ENCODE results near the gene CTBP2. TPM values are rescaled to one million over a fixed set of nuclear protein-coding genes. Genes with fewer than 3 reads are reported as not detected.

CTBP2 gene
- total RNA-seq, 2 donors from 2014 or later: 1.2 TPM

DNA sequence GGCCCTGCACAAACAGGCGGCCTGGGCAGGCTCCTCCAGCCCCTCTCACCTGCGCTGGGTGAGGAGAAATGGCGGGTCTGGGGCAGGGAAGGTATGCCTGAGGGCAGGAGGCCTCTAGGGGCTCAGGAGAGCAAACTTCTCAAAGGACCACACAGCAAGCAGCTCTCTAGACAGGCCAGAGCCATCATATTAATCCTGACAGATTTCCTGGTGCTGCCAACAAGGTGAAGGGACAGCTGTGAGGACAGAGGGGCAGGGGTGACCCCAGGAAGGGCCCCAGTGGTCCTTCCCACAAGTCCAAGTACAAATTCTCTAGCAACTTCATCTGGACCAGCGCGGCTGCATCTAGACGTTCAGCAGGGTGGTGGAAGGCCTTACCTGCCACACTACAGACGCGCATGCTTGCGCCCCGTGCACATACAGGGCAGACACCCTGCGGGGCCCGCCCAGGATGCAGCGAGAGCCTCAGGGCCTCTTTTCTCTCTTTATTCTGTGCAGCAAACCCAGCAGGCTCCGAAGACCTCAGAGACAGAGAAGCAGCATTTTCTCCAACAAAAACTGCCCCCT lies 156.4 kb downstream of the CTBP2 start:
- no peak overlapping the region for H3K27ac Mint-ChIP-seq
- ATAC-seq (peak in 1 of 2 donors; percentile 5), DNase-seq (ENCODE audit: low spot score in 2 of 2) (no peak)
- H3K9me3 Mint-ChIP-seq: no peaks in the 10 kb centered on the region
- no peaks in the 10 kb centered on the region for H3K36me3 Mint-ChIP-seq

- peak in 1 of 2 donors; percentile 6 for ATAC-seq
- H3K36me3 Mint-ChIP-seq: no peaks in the 10 kb centered on the region
- H3K27ac Mint-ChIP-seq: no peak overlapping the region
- no peaks in the 10 kb centered on the region for H3K9me3 Mint-ChIP-seq
- DNase-seq (ENCODE audit: low spot score in 2 of 2): peak in 1 of 2 donors; percentile 52
Observed at GRCh38 chr10:125003146-125003900, 157.0 kb downstream of the CTBP2 start.

DNA sequence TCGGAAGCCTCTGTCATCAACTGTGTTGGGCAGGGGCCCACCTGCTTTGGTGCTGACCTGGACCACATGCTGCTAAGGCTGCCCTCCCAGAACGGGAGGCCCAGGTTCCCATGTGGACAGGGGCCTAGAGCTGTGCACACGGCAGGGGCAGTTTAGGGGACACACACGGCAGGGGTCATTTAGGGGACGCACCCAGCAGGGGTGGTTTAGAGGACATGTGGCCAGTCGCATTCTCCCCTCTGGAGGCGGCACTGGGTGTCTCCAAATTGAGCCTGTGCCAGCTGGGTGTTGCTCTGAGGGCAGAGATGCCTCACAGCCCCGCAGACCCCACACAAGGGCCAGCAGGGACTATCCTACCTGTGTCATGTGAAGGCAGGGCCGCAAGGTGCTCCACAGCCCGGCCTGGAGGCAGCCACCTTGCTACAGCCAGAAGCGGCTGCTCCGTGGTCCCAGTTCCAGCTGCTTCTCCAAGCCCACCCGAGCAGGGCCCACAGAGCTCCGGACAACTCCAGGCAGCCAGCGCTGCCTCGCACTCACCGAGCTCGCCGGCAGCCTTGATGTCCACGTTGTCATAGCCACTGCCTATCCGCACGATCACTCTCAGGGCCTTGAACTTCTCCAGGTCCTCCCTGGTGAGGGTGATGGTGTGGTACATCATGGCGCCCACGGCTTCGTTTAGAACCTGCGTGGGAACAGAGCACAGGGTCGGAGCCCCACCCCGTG lies 157.8 kb downstream of the CTBP2 start:
- Mint-ChIP-seq H3K27ac (no peak overlapping the region), H3K36me3 (no peaks in the 10 kb centered on the region), H3K9me3 (no peaks in the 10 kb centered on the region)
- no peak for ATAC-seq
- DNase-seq (ENCODE audit: low spot score in 2 of 2): peak in 1 of 2 donors; percentile 51

- Mint-ChIP-seq H3K27ac (no peak overlapping the region), H3K36me3 (no peaks in the 10 kb centered on the region), H3K9me3 (no peaks in the 10 kb centered on the region)
- ATAC-seq (no peak), DNase-seq (ENCODE audit: low spot score in 2 of 2) (peak in 1 of 2 donors; percentile 40)
Observed at GRCh38 chr10:125002047-125002422, 158.3 kb downstream of the CTBP2 start.

- no peaks in the 10 kb centered on the region for H3K36me3 Mint-ChIP-seq
- DNase-seq (ENCODE audit: low spot score in 2 of 2) (peak in 1 of 2 donors; percentile 46), ATAC-seq (no peak)
- H3K27ac Mint-ChIP-seq: no peak overlapping the region
- H3K9me3 Mint-ChIP-seq: no peaks in the 10 kb centered on the region
Observed at GRCh38 chr10:125001313-125002046, 158.9 kb downstream of the CTBP2 start.

DNA sequence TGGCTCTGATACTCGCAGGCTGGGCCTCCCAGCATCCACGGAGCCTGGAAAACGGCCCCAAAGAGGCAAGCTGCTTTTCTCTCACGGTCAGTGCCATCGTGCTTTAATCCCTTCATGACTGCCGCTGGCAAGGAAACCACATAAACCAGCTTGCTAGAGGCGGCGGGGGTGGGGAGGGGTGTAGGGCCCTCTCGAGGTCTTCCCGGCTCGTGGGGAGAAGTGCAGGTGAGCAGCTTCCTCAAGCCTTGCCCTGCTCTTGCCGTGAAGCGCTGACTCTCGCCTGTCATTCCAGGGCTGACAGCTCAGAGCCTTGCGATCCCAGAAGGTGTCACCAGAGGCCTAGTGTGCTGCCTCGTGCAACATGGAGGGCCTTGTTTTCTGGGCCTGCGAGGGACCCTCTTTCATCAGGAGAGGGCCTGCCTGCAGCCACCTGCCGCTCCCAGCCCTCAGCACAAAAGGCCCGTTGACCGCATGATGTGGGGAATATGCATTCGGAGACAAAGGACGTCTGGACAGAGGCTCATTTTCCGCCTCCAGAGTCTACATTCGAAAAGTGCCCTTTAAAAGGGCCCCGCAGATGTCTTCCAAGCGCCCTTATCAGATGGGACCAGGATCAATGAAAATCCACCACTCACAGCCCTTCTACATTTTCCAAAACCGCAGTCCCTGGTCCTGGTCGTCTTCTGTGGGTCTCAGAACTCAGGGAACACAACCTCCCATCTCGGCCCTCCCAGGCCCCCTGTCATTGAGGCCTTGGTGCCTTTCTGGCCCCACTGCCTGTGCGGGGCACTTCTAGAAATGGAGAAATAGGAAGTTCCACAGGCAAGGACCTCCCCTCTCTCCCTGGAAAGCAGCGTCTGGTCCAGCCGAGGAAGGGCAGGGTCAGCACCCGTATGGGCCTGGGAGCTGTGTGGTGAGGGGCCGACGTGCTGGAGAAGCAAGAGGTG lies 159.7 kb downstream of the CTBP2 start:
- DNase-seq (ENCODE audit: low spot score in 2 of 2): peak in 1 of 2 donors; percentile 44
- no peak overlapping the region for H3K27ac Mint-ChIP-seq
- H3K36me3 Mint-ChIP-seq: no peaks in the 10 kb centered on the region
- H3K9me3 Mint-ChIP-seq: no peaks in the 10 kb centered on the region
- no peak for ATAC-seq

DNA sequence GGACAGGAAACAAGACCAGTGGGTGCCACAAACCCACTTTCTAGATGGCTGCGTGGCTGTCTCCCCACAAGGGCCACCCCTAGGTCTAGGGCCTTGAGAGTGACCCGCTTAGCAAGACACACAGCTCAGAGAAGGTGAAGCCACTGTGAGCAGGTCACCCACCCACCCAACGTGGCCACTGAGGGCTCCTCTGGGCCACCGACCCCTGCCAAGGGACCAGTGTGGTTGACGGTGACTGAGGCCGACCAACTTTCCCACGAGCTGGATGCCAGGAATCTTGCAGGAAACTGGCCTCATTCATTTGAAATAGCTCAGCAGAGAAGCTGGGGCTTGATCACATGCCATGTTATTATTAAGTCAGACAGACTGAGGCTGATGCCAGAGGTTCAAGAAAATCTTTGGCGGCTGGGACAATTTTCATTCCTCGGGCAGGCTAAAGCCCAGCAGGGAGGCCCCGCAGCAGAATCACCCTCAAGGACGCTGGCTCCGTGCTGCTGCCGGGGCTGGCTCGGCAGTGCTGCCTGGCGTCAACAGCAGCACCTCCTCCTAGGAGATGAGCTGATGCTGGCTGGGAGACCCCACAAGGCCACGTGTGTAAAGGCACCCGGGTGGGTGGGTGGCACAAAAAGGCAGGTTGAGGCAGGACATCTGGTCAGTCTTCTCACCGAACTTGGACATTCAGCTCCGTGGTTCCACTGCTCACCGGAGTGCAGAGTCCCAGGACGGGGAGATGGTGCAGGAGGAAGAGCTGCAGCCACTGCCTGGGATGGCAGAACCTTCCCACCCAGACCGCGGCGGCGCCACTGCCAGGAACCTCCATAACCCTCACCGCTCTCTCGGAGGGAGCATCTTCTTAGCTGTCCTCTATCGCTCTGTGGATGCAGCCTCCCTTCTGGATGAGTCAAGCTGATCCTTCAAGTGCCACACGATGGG lies 160.7 kb downstream of the CTBP2 start:
- ATAC-seq (no peak), DNase-seq (ENCODE audit: low spot score in 2 of 2) (peak in 1 of 2 donors; percentile 53)
- Mint-ChIP-seq H3K27ac (no peak overlapping the region), H3K36me3 (no peaks in the 10 kb centered on the region), H3K9me3 (no peaks in the 10 kb centered on the region)

DNA sequence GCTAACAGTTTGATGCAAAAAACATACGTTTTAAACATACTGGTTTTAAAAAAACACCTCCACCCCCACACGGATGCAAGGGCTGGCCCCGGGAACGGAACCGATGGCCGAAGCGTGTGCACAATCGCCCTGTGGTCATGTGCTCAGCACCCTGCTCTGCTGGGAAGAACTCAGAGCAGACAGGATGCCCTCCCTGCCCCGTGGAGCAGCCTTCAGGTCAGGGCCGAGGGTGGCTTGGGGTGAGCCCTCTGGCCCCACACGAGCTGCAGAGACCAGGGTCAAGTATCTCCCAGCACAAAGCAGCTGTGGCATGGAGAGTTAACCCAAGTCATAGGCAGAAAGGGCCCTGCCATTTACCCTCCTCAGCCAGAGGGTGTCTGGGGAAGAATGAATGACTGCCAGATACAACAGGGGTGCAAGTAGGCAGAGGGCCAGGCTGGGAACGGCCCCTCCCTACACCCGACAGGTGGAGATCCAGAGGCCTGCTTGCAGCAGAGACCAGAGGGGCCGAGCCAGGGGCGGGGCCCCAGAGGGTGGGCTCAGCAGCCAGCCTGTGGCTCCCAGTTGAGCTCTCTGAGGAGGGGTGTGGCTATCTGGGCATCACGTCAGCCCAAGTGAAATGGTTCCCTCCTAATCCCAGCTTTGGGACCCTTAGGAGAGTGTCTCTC lies 161.6 kb downstream of the CTBP2 start:
- Mint-ChIP-seq H3K9me3 (no peaks in the 10 kb centered on the region), H3K36me3 (no peaks in the 10 kb centered on the region), H3K27ac (no peak overlapping the region)
- ATAC-seq: no peak
- peak in 1 of 2 donors; percentile 47 for DNase-seq (ENCODE audit: low spot score in 2 of 2)

DNA sequence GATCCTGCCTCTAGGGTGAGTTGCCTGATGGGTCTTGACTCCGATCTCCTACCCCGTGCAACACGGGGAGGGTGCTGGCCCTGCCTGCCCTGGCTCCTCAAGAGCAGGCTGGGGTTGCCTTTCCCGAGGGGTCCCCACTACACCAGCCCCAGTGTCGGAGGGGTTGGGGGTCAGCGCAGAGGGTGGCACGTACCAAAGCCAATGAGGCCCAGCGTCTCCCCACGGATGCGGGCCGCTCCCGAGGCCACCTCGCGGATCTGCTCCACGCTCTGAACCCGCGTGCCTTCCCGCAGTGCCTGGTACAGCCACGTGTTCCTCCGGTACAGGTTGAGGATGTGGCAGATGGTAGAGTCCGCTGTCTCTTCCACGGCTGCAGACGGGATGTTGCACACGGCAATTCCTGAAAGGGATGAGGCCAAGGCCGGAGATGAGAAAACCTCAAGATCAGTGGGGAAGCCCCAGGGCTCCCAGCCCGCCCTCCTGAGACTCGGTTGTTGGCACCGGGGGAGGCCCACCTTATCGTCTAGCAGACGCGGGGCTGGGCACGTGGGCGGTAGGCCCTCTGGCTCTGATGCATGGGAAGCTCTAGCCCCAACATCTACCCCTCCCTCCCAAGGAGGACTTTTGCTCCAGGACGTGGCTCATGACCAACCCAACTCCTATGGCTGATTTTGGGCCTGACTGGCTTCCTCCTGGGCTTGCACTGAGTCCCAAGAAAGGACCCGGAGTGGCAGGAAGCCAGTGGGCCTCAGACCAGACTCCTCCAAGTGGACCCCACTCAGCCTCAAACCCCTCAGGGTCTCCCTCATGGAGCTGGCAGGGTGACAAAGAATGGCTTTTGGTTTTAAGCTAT lies 162.4 kb downstream of the CTBP2 start:
- DNase-seq (ENCODE audit: low spot score in 2 of 2) (no peak), ATAC-seq (no peak)
- Mint-ChIP-seq H3K27ac (no peak overlapping the region), H3K9me3 (no peaks in the 10 kb centered on the region), H3K36me3 (no peaks in the 10 kb centered on the region)

DNA sequence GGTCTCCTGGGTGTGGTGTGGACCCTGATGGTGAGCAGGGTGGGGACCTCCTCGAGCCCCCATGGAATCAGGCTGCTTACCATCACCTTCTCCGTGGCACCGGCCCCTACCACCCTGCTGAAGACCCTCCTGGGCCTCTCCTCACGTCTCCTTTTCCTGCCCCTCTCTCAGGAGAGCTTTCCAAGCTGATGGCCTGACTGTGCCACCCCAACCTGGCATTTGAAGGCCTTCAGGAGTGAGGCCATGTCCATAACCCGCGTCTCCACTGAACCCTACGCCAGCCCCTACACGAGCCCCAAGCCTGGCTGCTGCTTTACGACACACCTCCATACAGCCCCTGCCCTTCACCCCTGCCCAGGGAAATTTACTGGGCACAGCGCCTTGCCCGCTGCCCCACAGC lies 163.1 kb downstream of the CTBP2 start:
- Mint-ChIP-seq H3K9me3 (no peaks in the 10 kb centered on the region), H3K27ac (no peak overlapping the region), H3K36me3 (no peaks in the 10 kb centered on the region)
- DNase-seq (ENCODE audit: low spot score in 2 of 2): no peak
- ATAC-seq: no peak

- H3K36me3 Mint-ChIP-seq: no peaks in the 10 kb centered on the region
- no peak overlapping the region for H3K27ac Mint-ChIP-seq
- no peaks in the 10 kb centered on the region for H3K9me3 Mint-ChIP-seq
- ATAC-seq: no peak
- no peak for DNase-seq (ENCODE audit: low spot score in 2 of 2)
Observed at GRCh38 chr10:124996854-124997215, 163.5 kb downstream of the CTBP2 start.

- no peak for ATAC-seq
- DNase-seq (ENCODE audit: low spot score in 2 of 2): no peak
- Mint-ChIP-seq H3K9me3 (no peaks in the 10 kb centered on the region), H3K27ac (peak overlapping the region in 1 of 2 donors; percentile 27), H3K36me3 (no peaks in the 10 kb centered on the region)
Observed at GRCh38 chr10:124996127-124996853, 164.1 kb downstream of the CTBP2 start.

DNA sequence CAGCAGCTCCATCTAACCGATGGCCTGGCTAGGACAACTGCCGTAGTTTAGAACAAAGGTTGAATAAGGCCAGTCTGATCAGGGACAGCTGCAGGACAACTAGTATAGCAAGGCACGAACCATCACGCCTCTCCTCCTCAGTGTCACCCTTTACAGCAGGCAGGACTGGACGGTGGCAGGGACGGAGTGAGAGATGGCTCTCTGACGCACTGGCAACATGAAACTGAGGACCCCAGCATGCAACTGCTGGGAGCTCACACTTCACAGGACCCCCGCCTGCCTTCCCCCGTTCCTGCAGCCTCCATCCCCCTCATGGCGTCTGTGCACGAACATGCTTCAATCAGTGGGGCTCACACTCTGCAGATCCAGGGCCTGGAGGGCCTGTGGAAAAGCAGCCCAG lies 164.8 kb downstream of the CTBP2 start:
- DNase-seq (ENCODE audit: low spot score in 2 of 2) (no peak), ATAC-seq (no peak)
- H3K9me3 Mint-ChIP-seq: no peaks in the 10 kb centered on the region
- no peaks in the 10 kb centered on the region for H3K36me3 Mint-ChIP-seq
- H3K27ac Mint-ChIP-seq: no peak overlapping the region
